Peyer's patch (tissue), 4 donors: Measurements from ENCODE around the gene CADM4.

Experiments used
- CTCF ChIP-seq, 6 experiments: fragments of 450-650 bp in 4 of 6; fragments of 200-600 bp in 2 of 6; sonication (generic) in 1 of 6; IDR thresholded peaks; one replicate each; pipeline ENCODE4 v1.5.1; 2017 to 2019; ENCODE audit warnings: antibody characterized with exemption in 6 of 6, mild to moderate bottlenecking in 3 of 6, moderate library complexity in 1 of 6
- POLR2A ChIP-seq, 2 donors: fragments of 450-650 bp; IDR thresholded peaks; one replicate each; pipeline ENCODE4 v1.5.1; 2017; ENCODE audit warnings: antibody characterized with exemption in 2 of 2, mild to moderate bottlenecking in 2 of 2, moderate library complexity in 2 of 2

GRCh38 chr19:43658494-43658893, 18.8 kb upstream of the CADM4 start:
- TF ChIP-seq CTCF (IDR thresholded peaks at IDR 0.05) (no peak), POLR2A (IDR thresholded peaks at IDR 0.05) (no peak)
